Stimulated activated naive B cell treated with anti-CD40 and anti-IgM and Interleukin-4, amounts not matched to agents 10 μg/mL and 1 μg/mL and 100 μg/mL, for 72 hours (primary cell): ENCODE results near the gene KRTAP2-1.
"Not testable (repeated sequence)": the region's sequence is repeated elsewhere in the genome, so short reads cannot be mapped to it uniquely, and the experiment has no call there.

ENCODE experiments used
- ATAC-seq, 2 donors: fragments of 150-1000 bp; cut with Tn5 transposase; replicated peaks; 2 replicates each; pipeline ENCODE4 v1.10.0; 2021; ENCODE audit warnings: moderate library complexity in 1 of 2
- DNase-seq: peaks from one replicate; pipeline ENCODE4 v3.0.0; 2021
- H3K27ac Mint-ChIP-seq: one replicate; pipeline ENCODE4 v1.8.0; 2022; ENCODE audit warnings: mild to moderate bottlenecking, mixed read lengths
- H3K27me3 Mint-ChIP-seq, 2 donors: one replicate each; pipeline ENCODE4 v1.8.0; 2022; ENCODE audit warnings: mixed read lengths in 2 of 2
- H3K36me3 Mint-ChIP-seq, 2 donors: one replicate each; pipeline ENCODE4 v1.8.0; 2022; ENCODE audit warnings: mixed read lengths in 2 of 2, mild to moderate bottlenecking in 1 of 2
- H3K4me1 Mint-ChIP-seq, 2 donors: one replicate each; pipeline ENCODE4 v1.8.0; 2022; ENCODE audit warnings: mixed read lengths in 2 of 2, mild to moderate bottlenecking in 1 of 2
- H3K4me3 Mint-ChIP-seq, 2 donors: one replicate each; pipeline ENCODE4 v1.8.0; 2022; ENCODE audit warnings: mild to moderate bottlenecking in 2 of 2, mixed read lengths in 2 of 2, moderate library complexity in 1 of 2
- H3K9me3 Mint-ChIP-seq, 2 donors: one replicate each; pipeline ENCODE4 v1.8.0; 2022; ENCODE audit warnings: mixed read lengths in 2 of 2, mild to moderate bottlenecking in 1 of 2

KRTAP2-1 gene

GRCh38 chr17:41046735-41047465 lies at the start of gene KRTAP2-1:
TSS of gene KRTAP2-1 (minus strand) at chr17:41047316. CDS start at chr17:41047267, 49 bp downstream.
- not testable (repeated sequence) for H3K4me3 Mint-ChIP-seq, H3K36me3 Mint-ChIP-seq, ATAC-seq, H3K4me1 Mint-ChIP-seq, H3K27ac Mint-ChIP-seq, DNase-seq
- Mint-ChIP-seq H3K27me3 (peaks cover 20 to 28% of the 10 kb centered on the region in 2 donors), H3K9me3 (peaks cover 4 to 12% of the 10 kb centered on the region in 2 donors)

GRCh38 chr17:41096055-41096454 lies 48.9 kb upstream of the KRTAP2-1 start:
- Mint-ChIP-seq H3K27me3 (peaks cover 6 to 10% of the 10 kb centered on the region in 2 donors), H3K4me1 (peaks cover 9 to 11% of the 10 kb centered on the region in 2 donors), H3K4me3 (no peak overlapping the region), H3K36me3 (peaks cover 0 to 4% of the 10 kb centered on the region in 2 donors), H3K9me3 (peaks cover 0 to 2% of the 10 kb centered on the region in 2 donors), H3K27ac (no peak overlapping the region)
- DNase-seq (no peak), ATAC-seq (no peak)

- DNase-seq, H3K4me3 Mint-ChIP-seq, H3K36me3 Mint-ChIP-seq, H3K27me3 Mint-ChIP-seq, H3K9me3 Mint-ChIP-seq, H3K27ac Mint-ChIP-seq, H3K4me1 Mint-ChIP-seq: not testable (repeated sequence)
- ATAC-seq = peak; percentile 68 to 82
Measured at GRCh38 chr17:41088760-41089352, 41.7 kb upstream of the KRTAP2-1 start.

GRCh38 chr17:41084100-41084856 lies 37.2 kb upstream of the KRTAP2-1 start, which contains the start of gene KRTAP4-7:
TSS of gene KRTAP4-7 (plus strand) at chr17:41084150. CDS start at chr17:41084207, 57 bp downstream.
- H3K27ac Mint-ChIP-seq, ATAC-seq, H3K4me1 Mint-ChIP-seq, H3K9me3 Mint-ChIP-seq, H3K4me3 Mint-ChIP-seq, H3K36me3 Mint-ChIP-seq, DNase-seq: not testable (repeated sequence)
- peaks cover 9 to 16% of the 10 kb centered on the region in 2 donors for H3K27me3 Mint-ChIP-seq

GRCh38 chr17:41083427-41083826 lies 36.3 kb upstream of the KRTAP2-1 start:
- H3K27me3 Mint-ChIP-seq = peaks cover 9 to 16% of the 10 kb centered on the region in 2 donors
- H3K36me3 Mint-ChIP-seq, H3K4me1 Mint-ChIP-seq, H3K27ac Mint-ChIP-seq, ATAC-seq, DNase-seq, H3K9me3 Mint-ChIP-seq, H3K4me3 Mint-ChIP-seq: not testable (repeated sequence)

- ATAC-seq = no peak
- DNase-seq = no peak
- H3K9me3 Mint-ChIP-seq = no peaks in the 10 kb centered on the region
- H3K27me3 Mint-ChIP-seq = peaks cover 9 to 16% of the 10 kb centered on the region in 2 donors
- H3K36me3 Mint-ChIP-seq = no peaks in the 10 kb centered on the region
- no peaks in the 10 kb centered on the region for H3K4me1 Mint-ChIP-seq
- no peak overlapping the region for H3K27ac Mint-ChIP-seq
- H3K4me3 Mint-ChIP-seq = no peak overlapping the region
Measured at GRCh38 chr17:41082626-41083025, 35.5 kb upstream of the KRTAP2-1 start.

GRCh38 chr17:41076788-41077187 lies 29.7 kb upstream of the KRTAP2-1 start:
- H3K27me3 Mint-ChIP-seq = peaks cover 16 to 28% of the 10 kb centered on the region in 2 donors
- ATAC-seq = no peak
- peaks cover 0 to 5% of the 10 kb centered on the region in 2 donors for H3K9me3 Mint-ChIP-seq
- peaks cover 0 to 5% of the 10 kb centered on the region in 2 donors for H3K4me1 Mint-ChIP-seq
- H3K4me3 Mint-ChIP-seq = no peak overlapping the region
- H3K36me3 Mint-ChIP-seq = no peaks in the 10 kb centered on the region
- DNase-seq = no peak
- no peak overlapping the region for H3K27ac Mint-ChIP-seq

- H3K4me1 Mint-ChIP-seq = peaks cover 0 to 7% of the 10 kb centered on the region in 2 donors
- no peak overlapping the region for H3K27ac Mint-ChIP-seq
- ATAC-seq (no peak), DNase-seq (no peak)
- no peak overlapping the region for H3K4me3 Mint-ChIP-seq
- H3K27me3 Mint-ChIP-seq = peaks cover 11 to 19% of the 10 kb centered on the region in 2 donors
- H3K9me3 Mint-ChIP-seq = peaks cover 0 to 5% of the 10 kb centered on the region in 2 donors
- no peaks in the 10 kb centered on the region for H3K36me3 Mint-ChIP-seq
Measured at GRCh38 chr17:41073676-41074075, 26.6 kb upstream of the KRTAP2-1 start.

- Mint-ChIP-seq H3K9me3 (peaks cover 0 to 4% of the 10 kb centered on the region in 2 donors), H3K4me3 (no peak overlapping the region), H3K4me1 (peaks cover 0 to 7% of the 10 kb centered on the region in 2 donors), H3K27me3 (peaks cover 11 to 14% of the 10 kb centered on the region in 2 donors), H3K27ac (no peak overlapping the region), H3K36me3 (no peaks in the 10 kb centered on the region)
- ATAC-seq (no peak), DNase-seq (no peak)
Measured at GRCh38 chr17:41071606-41072360, 24.7 kb upstream of the KRTAP2-1 start.

GRCh38 chr17:41069031-41069430 lies 21.9 kb upstream of the KRTAP2-1 start:
- DNase-seq = no peak
- no peak overlapping the region for H3K4me3 Mint-ChIP-seq
- peaks cover 0 to 4% of the 10 kb centered on the region in 2 donors for H3K27me3 Mint-ChIP-seq
- peaks cover 0 to 5% of the 10 kb centered on the region in 2 donors for H3K4me1 Mint-ChIP-seq
- no peak overlapping the region for H3K27ac Mint-ChIP-seq
- H3K9me3 Mint-ChIP-seq = no peaks in the 10 kb centered on the region
- H3K36me3 Mint-ChIP-seq = no peaks in the 10 kb centered on the region
- no peak for ATAC-seq

- peaks cover 0 to 3% of the 10 kb centered on the region in 2 donors for H3K27me3 Mint-ChIP-seq
- no peaks in the 10 kb centered on the region for H3K9me3 Mint-ChIP-seq
- H3K4me1 Mint-ChIP-seq = peaks cover 0 to 5% of the 10 kb centered on the region in 2 donors
- no peak for ATAC-seq
- no peaks in the 10 kb centered on the region for H3K36me3 Mint-ChIP-seq
- no peak overlapping the region for H3K4me3 Mint-ChIP-seq
- no peak overlapping the region for H3K27ac Mint-ChIP-seq
- no peak for DNase-seq
Measured at GRCh38 chr17:41067281-41067680, 20.2 kb upstream of the KRTAP2-1 start.

GRCh38 chr17:41065829-41066624 lies 18.9 kb upstream of the KRTAP2-1 start, which contains the start of gene KRTAP2-4:
TSS of gene KRTAP2-4 (minus strand) at chr17:41065879. CDS start at chr17:41065845, 34 bp downstream.
- ATAC-seq = no peak
- no peak within 1 kb of the TSS for H3K27ac Mint-ChIP-seq
- H3K9me3 Mint-ChIP-seq = no peaks in the 10 kb centered on the region
- H3K4me3 Mint-ChIP-seq = no peak within 1 kb of the TSS
- H3K27me3 Mint-ChIP-seq = peaks cover 0 to 8% of the 10 kb centered on the region in 2 donors
- H3K36me3 Mint-ChIP-seq = no peaks in the 10 kb centered on the region
- H3K4me1 Mint-ChIP-seq = peaks cover 0 to 2% of the 10 kb centered on the region in 2 donors
- DNase-seq = no peak

- H3K4me1 Mint-ChIP-seq, DNase-seq, H3K9me3 Mint-ChIP-seq, H3K36me3 Mint-ChIP-seq, ATAC-seq, H3K4me3 Mint-ChIP-seq, H3K27ac Mint-ChIP-seq: not testable (repeated sequence)
- peaks cover 6 to 13% of the 10 kb centered on the region in 2 donors for H3K27me3 Mint-ChIP-seq
Measured at GRCh38 chr17:41065016-41065689, 18.0 kb upstream of the KRTAP2-1 start.
